Stimulated activated naive CD8-positive, alpha-beta T cell treated with anti-CD3 and anti-CD28 coated beads, Interleukin-15, Interleukin-2, amounts not matched to agents 100 ng/mL and 50 ng/mL, for 24 hours (primary cell): ENCODE results near the gene FLNB.

ENCODE experiments used
- H3K27ac Mint-ChIP-seq: one replicate; pipeline ENCODE4 v1.8.0; 2021; ENCODE audit warnings: mild to moderate bottlenecking, mixed read lengths
- H3K27me3 Mint-ChIP-seq: one replicate; pipeline ENCODE4 v1.8.0; 2021; ENCODE audit warnings: mixed read lengths
- H3K36me3 Mint-ChIP-seq: one replicate; pipeline ENCODE4 v1.8.0; 2021; ENCODE audit warnings: low read depth, mixed read lengths
- H3K4me1 Mint-ChIP-seq: one replicate; pipeline ENCODE4 v1.8.0; 2021; ENCODE audit warnings: low read depth, mixed read lengths
- H3K4me3 Mint-ChIP-seq: one replicate; pipeline ENCODE4 v1.8.0; 2021; ENCODE audit warnings: mild to moderate bottlenecking, mixed read lengths
- H3K9me3 Mint-ChIP-seq: one replicate; pipeline ENCODE4 v1.8.0; 2021; ENCODE audit warnings: mixed read lengths

The FLNB gene

DNA sequence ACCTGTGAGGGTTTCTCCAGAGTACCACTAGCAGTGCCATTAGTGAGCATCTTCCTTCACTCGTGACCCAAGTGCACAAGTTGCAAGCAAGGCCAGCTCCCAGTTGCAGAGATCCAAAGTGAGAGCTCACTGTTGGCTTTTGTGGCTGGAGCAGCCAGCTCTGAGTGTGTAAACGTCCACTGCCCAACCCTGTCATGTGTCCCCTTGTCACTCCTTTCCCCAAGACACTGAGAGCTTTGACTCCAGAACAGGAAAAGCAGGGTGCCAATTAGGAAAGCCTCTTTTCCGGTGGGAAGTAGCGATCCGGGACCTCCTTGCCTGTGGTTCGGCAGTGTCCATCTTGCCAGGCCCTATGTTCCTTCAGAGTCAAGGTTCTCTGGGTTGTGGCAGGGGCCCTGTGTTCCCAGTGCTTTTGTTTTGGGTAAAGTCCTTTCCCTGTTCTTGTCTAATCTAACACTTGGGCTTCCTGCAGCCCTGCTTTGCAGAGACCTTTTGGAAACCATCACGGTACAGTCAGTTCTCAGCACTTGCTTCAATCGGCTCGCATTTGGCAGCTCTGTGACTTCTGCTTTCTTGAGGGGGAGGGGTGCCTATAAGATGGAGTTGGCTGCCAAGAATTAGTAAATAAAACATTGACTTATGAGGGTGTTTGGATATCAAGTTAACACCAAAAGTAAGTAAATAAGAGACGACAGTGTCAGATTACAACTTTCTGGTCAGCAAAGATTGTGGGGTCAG is 112.0 kb downstream of the FLNB start:
- no peaks in the 10 kb centered on the region for H3K9me3 Mint-ChIP-seq
- no peaks in the 10 kb centered on the region for H3K27me3 Mint-ChIP-seq
- H3K4me1 Mint-ChIP-seq: peaks cover 28% of the 10 kb centered on the region
- H3K4me3 Mint-ChIP-seq: no peak overlapping the region
- H3K36me3 Mint-ChIP-seq: peaks cover 24% of the 10 kb centered on the region
- H3K27ac Mint-ChIP-seq: no peak overlapping the region

DNA sequence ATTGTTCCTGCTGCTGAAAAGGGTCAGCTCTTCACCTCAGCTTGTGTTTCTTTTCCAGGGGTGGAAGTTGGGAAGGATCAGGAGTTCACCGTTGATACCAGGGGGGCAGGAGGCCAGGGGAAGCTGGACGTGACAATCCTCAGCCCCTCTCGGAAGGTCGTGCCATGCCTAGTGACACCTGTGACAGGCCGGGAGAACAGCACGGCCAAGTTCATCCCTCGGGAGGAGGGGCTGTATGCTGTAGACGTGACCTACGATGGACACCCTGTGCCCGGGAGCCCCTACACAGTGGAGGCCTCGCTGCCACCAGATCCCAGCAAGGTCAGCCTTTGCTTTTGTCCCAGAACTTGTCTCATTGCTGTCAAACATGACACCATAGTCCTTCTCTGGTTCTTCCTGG is 113.0 kb downstream of the FLNB start:
- Mint-ChIP-seq H3K4me1 (peaks cover 19% of the 10 kb centered on the region), H3K9me3 (no peaks in the 10 kb centered on the region), H3K27ac (no peak overlapping the region), H3K36me3 (peaks cover 31% of the 10 kb centered on the region), H3K4me3 (no peak overlapping the region), H3K27me3 (no peaks in the 10 kb centered on the region)

DNA sequence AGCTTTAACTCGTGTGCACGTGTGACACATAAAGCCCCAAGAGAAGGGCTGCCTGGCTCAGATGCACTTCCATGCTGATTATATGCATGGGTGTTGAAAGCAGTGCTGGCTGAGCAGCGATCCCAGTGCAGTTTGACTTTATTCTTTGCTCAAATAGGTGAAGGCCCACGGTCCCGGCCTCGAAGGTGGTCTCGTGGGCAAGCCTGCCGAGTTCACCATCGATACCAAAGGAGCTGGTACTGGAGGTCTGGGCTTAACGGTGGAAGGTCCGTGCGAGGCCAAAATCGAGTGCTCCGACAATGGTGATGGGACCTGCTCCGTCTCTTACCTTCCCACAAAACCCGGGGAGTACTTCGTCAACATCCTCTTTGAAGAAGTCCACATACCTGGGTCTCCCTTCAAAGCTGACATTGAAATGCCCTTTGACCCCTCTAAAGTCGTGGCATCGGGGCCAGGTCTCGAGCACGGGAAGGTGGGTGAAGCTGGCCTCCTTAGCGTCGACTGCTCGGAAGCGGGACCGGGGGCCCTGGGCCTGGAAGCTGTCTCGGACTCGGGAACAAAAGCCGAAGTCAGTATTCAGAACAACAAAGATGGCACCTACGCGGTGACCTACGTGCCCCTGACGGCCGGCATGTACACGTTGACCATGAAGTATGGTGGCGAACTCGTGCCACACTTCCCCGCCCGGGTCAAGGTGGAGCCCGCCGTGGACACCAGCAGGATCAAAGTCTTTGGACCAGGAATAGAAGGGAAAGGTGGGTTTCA is 114.9 kb downstream of the FLNB start:
- H3K4me1 Mint-ChIP-seq: peaks cover 1% of the 10 kb centered on the region
- H3K27ac Mint-ChIP-seq: no peak overlapping the region
- H3K9me3 Mint-ChIP-seq: no peaks in the 10 kb centered on the region
- H3K27me3 Mint-ChIP-seq: no peaks in the 10 kb centered on the region
- H3K36me3 Mint-ChIP-seq: peaks cover 48% of the 10 kb centered on the region
- H3K4me3 Mint-ChIP-seq: no peak overlapping the region

DNA sequence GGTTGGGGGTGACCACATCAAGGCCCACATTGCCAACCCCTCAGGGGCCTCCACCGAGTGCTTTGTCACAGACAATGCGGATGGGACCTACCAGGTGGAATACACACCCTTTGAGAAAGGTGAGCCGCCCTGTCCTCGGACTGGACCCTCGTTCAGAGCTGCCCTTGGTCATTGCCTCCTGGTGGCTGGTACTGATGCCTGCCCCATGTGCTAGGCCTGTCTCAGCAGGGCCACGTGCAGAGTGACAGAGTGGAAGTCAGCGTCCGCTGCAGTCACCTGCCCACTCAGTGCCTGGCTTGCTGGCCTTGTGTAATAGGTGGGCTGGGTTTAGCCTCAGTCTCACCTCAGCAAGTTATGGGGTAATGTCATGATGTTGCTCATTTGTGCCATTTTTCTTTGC is 116.2 kb downstream of the FLNB start:
- no peaks in the 10 kb centered on the region for H3K27me3 Mint-ChIP-seq
- no peak overlapping the region for H3K4me3 Mint-ChIP-seq
- H3K36me3 Mint-ChIP-seq: peaks cover 59% of the 10 kb centered on the region
- no peak overlapping the region for H3K27ac Mint-ChIP-seq
- H3K4me1 Mint-ChIP-seq: no peaks in the 10 kb centered on the region
- H3K9me3 Mint-ChIP-seq: no peaks in the 10 kb centered on the region

DNA sequence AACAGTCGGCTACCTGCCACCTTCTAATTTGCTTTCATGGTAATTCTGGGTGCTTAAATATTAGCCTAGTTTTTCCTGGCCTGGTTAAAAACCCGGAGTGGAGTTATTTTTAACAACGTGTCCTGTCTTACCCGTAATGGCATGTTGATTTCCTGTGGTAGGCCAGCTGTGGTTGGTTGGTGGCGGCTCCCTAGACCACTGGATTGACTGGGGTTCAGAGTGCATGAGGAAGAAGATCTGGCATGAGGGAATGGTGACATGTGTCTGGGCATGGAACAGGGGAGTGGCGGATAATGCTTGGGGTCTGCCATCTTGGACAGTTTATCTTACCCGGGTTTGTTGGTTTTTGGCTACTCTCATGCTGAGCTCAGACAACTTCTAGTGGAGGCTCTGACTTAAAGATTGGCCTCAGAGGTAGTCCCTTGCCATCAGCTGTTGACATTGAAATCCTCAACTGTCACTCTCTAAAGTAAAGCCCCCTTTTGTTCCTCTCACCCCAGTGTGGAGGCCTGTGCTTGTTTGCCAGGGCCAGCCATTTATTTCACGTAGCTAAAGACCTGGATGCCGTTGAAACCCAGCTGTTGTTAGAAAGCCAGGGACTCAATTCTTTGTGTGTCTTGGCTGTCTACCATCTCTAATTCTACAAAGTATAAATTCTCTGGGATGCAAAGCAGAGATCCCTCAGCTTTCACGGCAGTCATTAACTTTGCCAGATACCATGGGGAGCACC is 121.0 kb downstream of the FLNB start:
- H3K4me3 Mint-ChIP-seq: no peak overlapping the region
- H3K4me1 Mint-ChIP-seq: no peaks in the 10 kb centered on the region
- no peaks in the 10 kb centered on the region for H3K27me3 Mint-ChIP-seq
- peaks cover 58% of the 10 kb centered on the region for H3K36me3 Mint-ChIP-seq
- no peaks in the 10 kb centered on the region for H3K9me3 Mint-ChIP-seq
- H3K27ac Mint-ChIP-seq: no peak overlapping the region

DNA sequence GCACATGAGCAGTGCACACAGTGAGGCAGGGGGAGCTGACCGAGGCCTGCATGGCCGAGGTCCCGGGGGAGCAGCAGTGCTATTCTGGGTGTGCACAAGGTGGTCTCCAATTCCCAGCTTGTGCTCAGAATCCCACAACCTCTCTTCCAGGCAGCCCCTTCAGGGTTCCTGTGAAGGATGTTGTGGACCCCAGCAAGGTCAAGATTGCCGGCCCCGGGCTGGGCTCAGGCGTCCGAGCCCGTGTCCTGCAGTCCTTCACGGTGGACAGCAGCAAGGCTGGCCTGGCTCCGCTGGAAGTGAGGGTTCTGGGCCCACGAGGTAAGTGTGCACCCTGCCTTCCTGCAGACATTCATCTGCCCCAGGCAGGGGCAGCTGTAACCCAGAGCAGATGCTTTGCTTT is 122.4 kb downstream of the FLNB start:
- Mint-ChIP-seq H3K4me3 (no peak overlapping the region), H3K36me3 (peaks cover 53% of the 10 kb centered on the region), H3K27ac (no peak overlapping the region), H3K4me1 (no peaks in the 10 kb centered on the region), H3K9me3 (no peaks in the 10 kb centered on the region), H3K27me3 (no peaks in the 10 kb centered on the region)

DNA sequence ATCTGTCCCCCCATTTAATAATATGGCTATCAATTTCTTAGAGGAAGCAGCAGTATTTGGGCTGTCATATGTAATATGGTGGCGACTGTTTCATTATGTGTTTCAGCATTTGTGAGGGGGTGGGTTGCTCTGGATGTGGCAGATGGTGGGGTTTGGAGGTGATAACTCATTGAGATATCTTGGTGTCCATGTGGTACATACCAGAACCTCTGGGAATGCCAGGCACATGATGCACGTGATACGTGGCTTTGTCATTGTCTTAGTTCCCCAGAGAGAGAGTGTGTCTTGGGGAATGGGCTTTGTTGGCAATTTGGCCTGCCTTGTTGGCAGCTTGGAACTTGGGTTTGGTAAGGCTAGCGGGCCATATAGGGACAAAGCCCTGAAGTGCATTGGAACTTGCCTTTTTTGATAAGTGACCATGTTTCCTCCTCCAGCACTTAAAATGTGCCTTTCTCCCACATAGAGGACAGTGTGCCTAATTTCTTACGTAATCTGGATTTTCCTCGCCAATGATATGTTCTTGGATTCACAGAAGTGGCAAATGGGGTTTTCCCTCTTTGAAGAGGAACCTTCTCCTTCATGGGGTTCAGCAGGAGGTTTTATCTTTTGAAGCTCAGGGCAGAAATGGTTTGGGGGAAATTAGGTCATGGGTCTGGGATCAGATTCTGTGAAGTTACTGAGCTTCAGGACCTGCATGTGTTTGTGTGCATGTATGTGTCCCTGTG is 123.0 kb downstream of the FLNB start:
- H3K9me3 Mint-ChIP-seq: no peaks in the 10 kb centered on the region
- H3K27ac Mint-ChIP-seq: no peak overlapping the region
- H3K27me3 Mint-ChIP-seq: no peaks in the 10 kb centered on the region
- no peaks in the 10 kb centered on the region for H3K4me1 Mint-ChIP-seq
- H3K4me3 Mint-ChIP-seq: no peak overlapping the region
- peaks cover 55% of the 10 kb centered on the region for H3K36me3 Mint-ChIP-seq

DNA sequence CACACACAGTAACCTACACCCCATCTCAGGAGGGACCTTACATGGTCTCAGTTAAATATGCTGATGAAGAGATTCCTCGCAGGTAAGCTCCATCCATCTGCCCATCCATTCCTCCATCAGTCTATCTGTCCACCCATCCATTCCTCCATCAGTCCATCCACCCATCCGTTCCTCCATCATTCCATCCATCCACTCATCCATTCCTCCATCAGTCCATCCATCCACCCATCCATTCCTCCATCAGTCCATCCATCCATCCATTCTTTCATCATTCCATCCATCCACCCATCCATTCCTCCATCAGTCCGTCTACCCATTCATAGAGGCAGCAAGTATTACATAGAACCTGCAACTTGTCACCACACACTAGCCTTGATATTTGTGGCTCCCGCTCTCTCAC is 124.6 kb downstream of the FLNB start:
- Mint-ChIP-seq H3K4me1 (no peaks in the 10 kb centered on the region), H3K4me3 (no peak overlapping the region), H3K9me3 (no peaks in the 10 kb centered on the region), H3K36me3 (peaks cover 52% of the 10 kb centered on the region), H3K27ac (no peak overlapping the region), H3K27me3 (no peaks in the 10 kb centered on the region)

DNA sequence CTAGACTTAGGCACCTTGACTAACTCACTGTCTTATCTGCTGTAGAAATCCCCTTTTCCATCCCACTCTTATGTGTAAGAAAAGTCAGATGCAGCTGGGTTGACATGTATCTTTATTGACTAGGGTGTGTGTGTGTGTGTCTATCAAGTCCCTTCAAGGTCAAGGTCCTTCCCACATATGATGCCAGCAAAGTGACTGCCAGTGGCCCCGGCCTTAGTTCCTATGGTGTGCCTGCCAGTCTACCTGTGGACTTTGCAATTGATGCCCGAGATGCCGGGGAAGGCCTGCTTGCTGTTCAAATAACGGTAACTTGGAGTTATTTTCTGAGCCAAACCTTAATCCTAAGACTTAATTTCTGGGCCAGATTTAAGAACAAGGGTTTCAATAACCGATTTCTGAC is 126.2 kb downstream of the FLNB start:
- Mint-ChIP-seq H3K9me3 (no peaks in the 10 kb centered on the region), H3K27me3 (no peaks in the 10 kb centered on the region), H3K4me1 (no peaks in the 10 kb centered on the region), H3K27ac (no peak overlapping the region), H3K36me3 (peaks cover 49% of the 10 kb centered on the region), H3K4me3 (no peak overlapping the region)

DNA sequence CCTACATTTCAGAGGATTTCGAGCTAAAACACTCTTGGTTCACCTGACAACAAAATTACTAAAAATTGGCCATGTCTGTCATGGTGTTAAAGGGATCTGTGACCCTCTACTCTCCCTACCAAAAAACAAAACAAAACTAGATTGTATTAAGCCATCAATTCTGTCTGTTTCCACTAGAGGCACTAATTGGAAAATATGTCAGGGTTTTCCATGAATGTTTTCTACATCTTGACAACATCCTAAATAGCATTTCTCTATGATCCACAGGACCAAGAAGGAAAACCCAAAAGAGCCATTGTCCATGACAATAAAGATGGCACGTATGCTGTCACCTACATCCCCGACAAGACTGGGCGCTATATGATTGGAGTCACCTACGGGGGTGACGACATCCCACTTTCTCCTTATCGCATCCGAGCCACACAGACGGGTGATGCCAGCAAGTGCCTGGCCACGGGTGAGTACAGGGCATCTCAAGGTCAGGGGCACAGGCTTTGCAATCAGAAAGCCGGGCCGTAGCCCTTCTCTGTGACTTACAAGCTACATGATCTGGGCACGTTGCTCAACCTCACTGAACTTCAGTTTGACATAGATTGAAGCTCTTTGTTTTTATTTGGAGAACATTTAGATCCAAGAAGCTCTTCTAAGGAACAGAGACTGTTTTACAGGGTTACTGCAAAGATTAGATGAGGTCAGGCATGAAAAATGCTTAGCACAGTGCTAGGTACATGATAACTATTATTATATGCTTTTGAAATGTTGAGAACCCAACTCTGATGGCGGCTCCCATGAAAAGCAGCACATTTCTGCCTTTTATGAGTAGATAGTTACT is 127.7 kb downstream of the FLNB start:
- no peak overlapping the region for H3K4me3 Mint-ChIP-seq
- H3K4me1 Mint-ChIP-seq: no peaks in the 10 kb centered on the region
- no peaks in the 10 kb centered on the region for H3K9me3 Mint-ChIP-seq
- H3K27ac Mint-ChIP-seq: no peak overlapping the region
- no peaks in the 10 kb centered on the region for H3K27me3 Mint-ChIP-seq
- peaks cover 53% of the 10 kb centered on the region for H3K36me3 Mint-ChIP-seq

DNA sequence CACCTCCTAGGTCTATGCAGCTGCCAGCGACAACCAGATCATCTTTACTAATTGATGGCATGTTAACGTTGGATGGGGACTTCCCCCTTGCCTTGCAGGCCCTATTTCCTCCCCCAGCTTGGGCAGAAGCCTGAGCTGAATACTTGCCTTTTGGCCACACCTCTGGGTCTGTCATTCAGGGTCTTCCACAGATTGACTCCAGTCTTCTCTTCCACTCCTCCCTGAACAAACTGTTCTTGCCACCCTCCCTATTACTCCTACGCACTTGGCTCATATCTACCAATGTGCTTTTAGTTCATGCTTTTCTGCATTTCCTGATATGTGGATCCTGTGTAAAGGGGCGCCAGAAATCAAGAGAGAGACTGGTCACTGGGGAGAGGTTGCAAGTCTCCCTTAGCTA is 129.1 kb downstream of the FLNB start:
- H3K27me3 Mint-ChIP-seq: no peaks in the 10 kb centered on the region
- peaks cover 49% of the 10 kb centered on the region for H3K36me3 Mint-ChIP-seq
- no peaks in the 10 kb centered on the region for H3K9me3 Mint-ChIP-seq
- no peaks in the 10 kb centered on the region for H3K4me1 Mint-ChIP-seq
- no peak overlapping the region for H3K27ac Mint-ChIP-seq
- no peak overlapping the region for H3K4me3 Mint-ChIP-seq

DNA sequence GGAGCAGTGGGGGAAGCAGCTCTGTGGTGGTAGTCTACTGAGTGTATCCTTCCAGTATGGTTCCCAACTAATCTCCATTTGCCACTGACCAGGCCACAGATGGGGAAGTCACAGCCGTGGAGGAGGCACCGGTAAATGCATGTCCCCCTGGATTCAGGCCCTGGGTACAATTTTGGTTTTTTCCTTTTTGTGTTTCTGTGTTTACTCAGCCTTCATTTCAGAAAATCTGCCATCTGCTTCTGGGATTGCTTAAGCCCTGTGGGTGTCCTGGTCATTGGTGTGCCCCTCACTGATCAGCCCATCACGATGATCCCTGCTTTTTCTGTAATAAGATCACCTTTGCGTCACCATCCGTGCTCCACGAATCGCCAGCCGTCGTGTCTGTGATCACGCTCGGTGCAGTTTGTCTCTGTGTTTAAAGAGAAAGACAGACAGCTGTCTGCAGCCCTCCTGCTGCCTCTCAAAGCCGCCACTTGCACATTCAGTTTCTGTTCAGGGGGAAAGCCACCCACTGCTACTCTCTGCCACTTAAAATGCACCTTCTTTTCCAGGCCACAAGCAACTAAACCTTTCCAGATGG is 133.6 kb downstream of the FLNB start:
- no peaks in the 10 kb centered on the region for H3K9me3 Mint-ChIP-seq
- no peak overlapping the region for H3K27ac Mint-ChIP-seq
- H3K4me1 Mint-ChIP-seq: no peaks in the 10 kb centered on the region
- no peaks in the 10 kb centered on the region for H3K27me3 Mint-ChIP-seq
- H3K36me3 Mint-ChIP-seq: peaks cover 35% of the 10 kb centered on the region
- no peak overlapping the region for H3K4me3 Mint-ChIP-seq

DNA sequence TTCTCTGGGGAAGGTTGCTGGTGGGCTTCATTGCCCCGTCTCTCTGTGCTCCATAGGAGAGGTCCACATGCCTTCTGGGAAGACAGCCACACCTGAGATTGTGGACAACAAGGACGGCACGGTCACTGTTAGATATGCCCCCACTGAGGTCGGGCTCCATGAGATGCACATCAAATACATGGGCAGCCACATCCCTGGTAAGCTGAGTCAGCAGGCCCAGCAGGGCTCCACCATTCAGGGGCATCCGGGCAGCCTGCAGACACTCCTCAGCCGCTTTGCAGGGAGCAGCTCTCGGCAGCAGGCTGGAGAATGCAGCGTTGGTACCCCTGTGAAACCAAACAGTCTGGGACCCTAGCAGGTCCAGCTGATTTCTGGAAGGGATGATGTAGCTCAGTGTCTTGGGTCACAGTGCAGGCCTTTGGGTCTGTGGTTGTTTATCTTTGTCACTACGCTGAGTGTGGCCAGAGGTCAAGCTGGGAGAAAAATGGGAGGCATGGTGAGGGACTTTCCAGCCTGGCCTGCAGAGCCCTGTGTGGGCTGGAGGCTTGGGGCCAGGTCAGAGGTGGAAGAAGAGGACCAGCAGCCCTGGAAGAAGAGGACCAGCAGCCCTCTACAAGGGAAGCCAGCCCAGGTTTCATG is 135.3 kb downstream of the FLNB start:
- H3K4me1 Mint-ChIP-seq: no peaks in the 10 kb centered on the region
- no peaks in the 10 kb centered on the region for H3K27me3 Mint-ChIP-seq
- H3K27ac Mint-ChIP-seq: peak overlapping the region; percentile 11
- H3K4me3 Mint-ChIP-seq: no peak overlapping the region
- H3K36me3 Mint-ChIP-seq: peaks cover 33% of the 10 kb centered on the region
- H3K9me3 Mint-ChIP-seq: no peaks in the 10 kb centered on the region
